ENCODE data around the gene AGR2.

The AGR2 gene

DNA sequence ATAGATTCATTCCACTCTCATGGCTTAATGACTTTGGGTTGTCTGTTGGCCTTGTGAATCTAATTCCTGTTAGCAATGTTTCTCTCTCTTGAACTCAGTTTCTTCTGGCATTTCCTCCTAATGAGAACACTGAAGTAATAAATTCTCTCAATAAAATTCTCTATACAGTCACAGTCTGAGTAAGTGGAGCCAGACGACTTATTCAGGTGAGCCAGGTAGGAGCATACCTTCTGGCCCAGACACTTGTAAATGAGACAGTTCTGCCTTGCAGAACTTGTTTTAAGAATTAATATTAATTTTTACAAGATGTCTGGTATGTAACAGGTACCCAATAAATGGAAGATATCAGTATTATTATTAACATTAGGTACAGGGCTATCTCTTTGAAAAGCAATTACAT, 28.6 kb upstream of the AGR2 start:
- H3K9me3 Mint-ChIP-seq (ENCODE audit: low read depth) = peaks cover 9% of the 10 kb centered on the region
- H3K4me3 Mint-ChIP-seq = no peak overlapping the region
- no peaks in the 10 kb centered on the region for H3K27me3 Mint-ChIP-seq
- H3K36me3 Mint-ChIP-seq = no peaks in the 10 kb centered on the region
- H3K27ac Mint-ChIP-seq = no peak overlapping the region
- no peaks in the 10 kb centered on the region for H3K4me1 Mint-ChIP-seq (ENCODE audit: low read depth)

DNA sequence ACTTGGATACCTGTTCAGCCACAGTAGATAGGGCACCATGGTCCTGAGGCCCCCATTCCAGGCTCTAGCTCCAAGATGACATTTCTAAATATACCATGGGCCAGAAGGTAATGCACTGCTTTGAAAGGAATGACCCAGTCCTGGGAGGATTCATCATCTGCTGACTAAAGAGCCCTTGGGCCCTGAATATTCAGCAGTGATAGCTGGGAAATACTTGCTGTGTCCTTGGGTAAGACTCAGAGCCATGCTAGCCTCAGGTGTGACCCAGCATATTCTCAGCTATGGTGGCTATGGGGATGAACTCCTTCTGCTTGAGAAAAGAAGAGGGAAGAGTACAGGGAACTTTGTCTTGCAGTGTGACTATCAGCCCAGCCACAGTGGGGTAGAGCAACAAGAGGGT, 21.3 kb upstream of the AGR2 start:
- Mint-ChIP-seq H3K27me3 (peaks cover 16% of the 10 kb centered on the region), H3K4me1 (ENCODE audit: low read depth) (no peaks in the 10 kb centered on the region)

DNA sequence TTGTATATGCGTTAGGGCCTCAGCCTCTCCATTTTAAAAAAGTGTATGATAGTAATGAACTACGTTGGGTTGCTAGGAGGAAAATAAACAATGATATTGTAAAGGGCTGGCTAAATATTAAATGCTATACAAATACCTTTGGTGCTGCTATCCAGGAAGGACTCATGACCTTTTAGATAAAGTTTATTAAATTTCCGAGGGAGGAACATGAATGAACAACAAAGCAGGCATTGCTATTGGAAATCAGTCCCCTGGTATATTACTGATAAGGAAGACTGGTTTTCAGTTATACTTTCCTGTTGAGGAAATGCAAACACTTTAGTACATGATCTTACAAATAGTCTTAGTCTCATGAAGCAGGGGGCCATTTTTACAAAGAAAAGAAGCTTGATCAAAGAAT, 17.2 kb upstream of the AGR2 start:
- peaks cover 19% of the 10 kb centered on the region for H3K27me3 Mint-ChIP-seq
- no peak overlapping the region for H3K27ac Mint-ChIP-seq
- H3K9me3 Mint-ChIP-seq (ENCODE audit: low read depth) = peaks cover 2% of the 10 kb centered on the region
- H3K36me3 Mint-ChIP-seq = no peaks in the 10 kb centered on the region
- no peaks in the 10 kb centered on the region for H3K4me1 Mint-ChIP-seq (ENCODE audit: low read depth)
- H3K4me3 Mint-ChIP-seq = no peak overlapping the region

More for the DNA sequence above, 21.3 kb upstream of the AGR2 start:
- Mint-ChIP-seq H3K36me3 (no peaks in the 10 kb centered on the region), H3K4me3 (no peak overlapping the region), H3K9me3 (ENCODE audit: low read depth) (peaks cover 20% of the 10 kb centered on the region), H3K27ac (no peak overlapping the region)

DNA sequence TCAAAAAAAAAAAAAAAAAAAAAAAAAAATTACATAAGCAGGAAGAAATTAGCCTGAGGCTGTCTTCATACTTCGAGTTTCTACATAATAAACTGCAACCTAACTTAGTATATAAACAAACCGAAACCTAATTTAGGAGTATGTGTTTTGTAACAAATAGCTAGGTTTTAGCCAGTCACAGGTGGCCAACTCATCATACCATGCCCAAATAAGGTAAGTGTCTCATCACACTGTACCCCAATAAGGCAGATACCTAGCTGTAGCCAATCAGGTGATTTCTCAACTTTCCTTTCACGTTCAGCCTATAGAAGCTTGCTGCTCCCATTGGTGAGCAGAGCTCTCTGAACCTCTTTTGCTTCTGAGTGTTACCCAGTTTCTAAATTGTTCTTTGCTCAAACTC, 13.9 kb upstream of the AGR2 start:
- Mint-ChIP-seq H3K36me3 (no peaks in the 10 kb centered on the region), H3K27me3 (peaks cover 20% of the 10 kb centered on the region), H3K9me3 (ENCODE audit: low read depth) (no peaks in the 10 kb centered on the region)

DNA sequence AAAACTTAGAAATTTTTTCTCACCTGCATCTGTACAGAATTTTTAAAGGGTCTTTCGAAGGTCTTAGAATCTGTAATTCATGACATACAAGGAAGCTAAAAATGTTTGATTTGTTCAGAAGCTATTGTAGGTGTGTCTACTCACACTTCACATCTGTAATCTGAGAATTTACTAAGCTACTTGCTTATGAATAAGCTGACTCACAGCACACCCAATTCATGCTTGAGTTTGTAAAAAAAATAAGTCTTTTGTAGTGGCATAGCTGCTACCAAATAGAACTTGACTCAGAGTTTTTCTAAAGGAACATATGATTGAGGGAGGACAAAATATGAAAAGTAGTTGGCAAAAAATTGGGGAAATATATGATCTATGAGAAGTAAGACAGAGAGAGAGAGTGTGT, 12.7 kb upstream of the AGR2 start:
- Mint-ChIP-seq H3K4me3 (no peak overlapping the region), H3K27me3 (peaks cover 17% of the 10 kb centered on the region), H3K27ac (no peak overlapping the region), H3K4me1 (ENCODE audit: low read depth) (no peaks in the 10 kb centered on the region), H3K9me3 (ENCODE audit: low read depth) (no peaks in the 10 kb centered on the region), H3K36me3 (no peaks in the 10 kb centered on the region)

More for the DNA sequence above, 13.9 kb upstream of the AGR2 start:
- Mint-ChIP-seq H3K4me3 (no peak overlapping the region), H3K4me1 (ENCODE audit: low read depth) (no peaks in the 10 kb centered on the region), H3K27ac (no peak overlapping the region)

DNA sequence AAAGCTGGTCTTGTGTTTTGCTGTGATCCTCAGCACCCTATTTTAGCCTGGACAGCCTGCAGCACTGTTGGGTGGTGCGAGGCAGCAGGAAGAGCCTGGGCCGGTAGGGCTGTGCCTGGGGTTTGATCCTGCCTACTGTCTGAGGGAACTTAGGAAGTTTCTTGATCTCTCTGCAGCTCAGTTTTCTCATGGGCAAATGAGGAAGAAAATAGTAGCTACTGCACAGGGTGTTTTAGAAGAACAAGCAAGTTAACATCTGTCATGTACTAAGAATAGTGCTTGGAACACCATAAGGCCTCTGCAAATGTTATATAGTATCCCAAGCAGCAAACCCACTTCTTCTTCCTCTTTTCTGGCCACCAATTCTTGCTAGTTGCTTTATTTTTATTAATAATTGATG, 12.0 kb upstream of the AGR2 start:
- Mint-ChIP-seq H3K4me3 (no peak overlapping the region), H3K27ac (no peak overlapping the region)

DNA sequence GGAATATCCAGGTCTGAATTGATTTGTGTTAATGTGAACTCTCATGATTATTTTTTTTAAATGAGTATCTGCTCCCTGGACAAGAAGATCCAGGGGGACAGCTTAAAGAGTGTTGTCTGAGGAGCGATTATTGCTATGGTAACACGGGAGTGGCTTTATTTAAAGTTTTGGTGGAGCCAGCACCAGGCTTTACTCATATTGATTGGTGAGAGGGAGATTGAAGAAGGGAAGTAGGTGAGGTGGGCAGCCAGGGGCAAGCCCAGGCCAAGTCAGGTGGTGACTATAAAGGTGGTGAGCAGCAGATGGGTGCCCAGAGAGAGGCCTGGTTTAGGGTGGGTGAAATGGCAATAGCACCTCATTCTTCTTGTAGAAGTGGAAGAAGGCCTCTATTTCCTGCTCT, 10.2 kb upstream of the AGR2 start:
- H3K4me1 Mint-ChIP-seq (ENCODE audit: low read depth) = no peaks in the 10 kb centered on the region
- H3K27me3 Mint-ChIP-seq = peaks cover 5% of the 10 kb centered on the region
- no peaks in the 10 kb centered on the region for H3K36me3 Mint-ChIP-seq
- no peak overlapping the region for H3K27ac Mint-ChIP-seq
- no peak overlapping the region for H3K4me3 Mint-ChIP-seq
- no peaks in the 10 kb centered on the region for H3K9me3 Mint-ChIP-seq (ENCODE audit: low read depth)

More for the DNA sequence above, 12.0 kb upstream of the AGR2 start:
- Mint-ChIP-seq H3K27me3 (peaks cover 15% of the 10 kb centered on the region), H3K36me3 (no peaks in the 10 kb centered on the region), H3K9me3 (ENCODE audit: low read depth) (no peaks in the 10 kb centered on the region), H3K4me1 (ENCODE audit: low read depth) (no peaks in the 10 kb centered on the region)

DNA sequence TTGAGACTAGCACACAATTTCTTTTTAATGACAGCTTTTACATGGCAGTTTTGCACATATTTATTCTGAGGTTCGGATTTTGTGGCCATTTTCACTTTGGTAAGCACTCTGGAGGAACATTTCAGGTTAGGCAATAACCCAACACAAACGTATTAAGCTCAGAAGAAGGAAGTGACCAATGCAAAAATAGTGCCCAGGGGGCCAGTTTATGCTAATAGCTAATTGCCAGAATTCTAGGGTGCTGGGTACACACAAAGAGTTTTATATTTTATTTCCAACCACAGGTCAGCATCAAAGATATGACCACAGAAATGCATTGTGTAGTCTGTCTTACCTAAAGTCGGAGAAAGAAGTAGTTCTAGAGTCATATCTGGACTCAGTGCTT, 8.4 kb upstream of the AGR2 start:
- Mint-ChIP-seq H3K36me3 (no peaks in the 10 kb centered on the region), H3K27ac (no peak overlapping the region), H3K27me3 (peaks cover 4% of the 10 kb centered on the region), H3K4me1 (ENCODE audit: low read depth) (no peaks in the 10 kb centered on the region), H3K4me3 (no peak overlapping the region), H3K9me3 (ENCODE audit: low read depth) (no peaks in the 10 kb centered on the region)

DNA sequence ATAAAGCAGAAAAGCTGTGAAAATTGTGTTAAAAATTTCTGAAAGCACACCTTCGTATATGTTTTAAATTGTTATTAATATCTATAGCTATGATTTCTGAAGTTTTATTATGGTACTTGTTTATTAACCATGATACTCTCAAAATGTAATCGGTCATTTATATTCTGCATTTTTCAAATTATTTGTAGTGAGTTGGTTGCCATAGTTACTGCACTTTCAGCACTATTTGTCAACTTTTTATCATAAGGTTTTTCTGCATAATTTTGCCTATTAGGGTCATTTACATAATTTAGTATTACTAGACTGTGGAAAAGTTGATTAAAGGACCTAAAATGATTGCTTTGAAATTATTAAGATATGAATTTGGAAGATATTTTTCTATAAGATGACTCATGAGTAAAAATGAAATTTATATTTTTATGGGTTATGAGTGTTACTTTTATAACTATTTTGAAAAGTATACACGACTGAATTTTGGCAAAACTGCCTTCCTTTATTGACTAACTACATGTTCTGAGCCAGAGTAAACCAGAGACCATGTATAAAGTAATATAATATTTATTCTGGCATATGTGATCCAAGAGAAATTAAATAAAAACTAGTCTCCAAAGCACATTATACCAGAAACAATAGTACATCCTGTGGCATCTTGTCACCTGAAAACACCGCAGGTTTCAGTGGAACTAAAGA, 7.9 kb upstream of the AGR2 start:
- no peaks in the 10 kb centered on the region for H3K9me3 Mint-ChIP-seq (ENCODE audit: low read depth)
- H3K36me3 Mint-ChIP-seq = no peaks in the 10 kb centered on the region
- peaks cover 6% of the 10 kb centered on the region for H3K27me3 Mint-ChIP-seq
- no peak overlapping the region for H3K27ac Mint-ChIP-seq
- no peak overlapping the region for H3K4me3 Mint-ChIP-seq
- no peaks in the 10 kb centered on the region for H3K4me1 Mint-ChIP-seq (ENCODE audit: low read depth)

DNA sequence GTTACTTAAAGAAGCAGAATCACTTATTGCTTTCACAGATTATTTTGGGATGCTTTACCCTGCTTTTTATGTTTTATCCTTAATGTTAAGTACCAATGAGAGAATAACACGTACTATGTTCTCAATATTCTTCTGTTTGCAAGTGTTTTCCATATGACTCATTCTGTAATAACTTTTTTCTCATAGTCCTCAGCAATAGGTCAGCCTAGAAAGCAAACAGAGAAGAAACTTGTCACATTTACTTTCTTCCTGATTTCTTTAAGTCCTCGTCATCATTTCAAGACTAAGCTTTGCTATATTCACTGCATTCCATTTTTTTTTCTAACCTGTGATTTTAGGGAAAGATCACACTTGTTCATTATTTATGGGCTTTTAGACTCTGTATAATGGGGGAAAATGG, 6.8 kb upstream of the AGR2 start:
- Mint-ChIP-seq H3K27me3 (peaks cover 6% of the 10 kb centered on the region), H3K4me3 (no peak overlapping the region), H3K36me3 (no peaks in the 10 kb centered on the region), H3K9me3 (ENCODE audit: low read depth) (no peaks in the 10 kb centered on the region), H3K4me1 (ENCODE audit: low read depth) (no peaks in the 10 kb centered on the region), H3K27ac (no peak overlapping the region)

DNA sequence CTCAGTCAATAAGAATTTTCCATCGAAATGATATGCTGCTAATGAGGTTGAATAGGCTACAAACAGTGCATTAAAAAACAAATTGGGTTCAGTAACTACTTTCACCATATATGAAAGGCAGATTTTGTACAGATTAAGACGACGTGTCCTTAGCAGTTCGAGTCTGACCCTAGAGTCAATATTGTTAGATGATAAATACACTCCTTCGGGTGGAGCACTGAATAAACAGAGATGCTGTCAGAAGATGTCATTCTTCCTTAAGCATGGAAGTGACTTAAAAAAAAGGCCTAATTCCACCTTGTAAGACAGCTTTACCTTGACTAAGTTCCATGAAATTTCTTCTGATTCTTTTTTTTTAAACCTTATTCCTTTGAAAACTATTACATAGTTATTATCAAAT, 5.8 kb upstream of the AGR2 start:
- Mint-ChIP-seq H3K4me1 (ENCODE audit: low read depth) (no peaks in the 10 kb centered on the region), H3K9me3 (ENCODE audit: low read depth) (no peaks in the 10 kb centered on the region), H3K4me3 (no peak overlapping the region), H3K36me3 (no peaks in the 10 kb centered on the region), H3K27ac (no peak overlapping the region), H3K27me3 (peaks cover 4% of the 10 kb centered on the region)

DNA sequence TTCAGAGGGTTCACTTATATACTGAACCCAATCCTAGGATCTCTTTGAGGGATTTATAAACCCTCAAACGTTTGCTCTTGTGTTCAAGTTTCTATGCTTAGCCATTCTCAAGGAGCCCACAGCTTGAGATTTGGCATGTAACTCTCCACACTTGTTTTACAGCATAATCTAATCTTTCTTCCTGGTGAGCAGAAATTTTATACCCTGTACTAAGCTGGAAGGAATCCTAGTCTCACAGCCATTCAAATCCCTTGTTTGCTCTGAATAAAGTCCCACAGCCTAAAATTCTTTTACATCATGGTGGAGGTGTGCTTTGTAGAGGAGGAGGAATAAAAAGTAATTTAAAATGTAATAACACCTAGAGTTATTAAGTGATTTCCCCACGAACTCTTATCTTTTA, 5.3 kb upstream of the AGR2 start:
- no peaks in the 10 kb centered on the region for H3K36me3 Mint-ChIP-seq

DNA sequence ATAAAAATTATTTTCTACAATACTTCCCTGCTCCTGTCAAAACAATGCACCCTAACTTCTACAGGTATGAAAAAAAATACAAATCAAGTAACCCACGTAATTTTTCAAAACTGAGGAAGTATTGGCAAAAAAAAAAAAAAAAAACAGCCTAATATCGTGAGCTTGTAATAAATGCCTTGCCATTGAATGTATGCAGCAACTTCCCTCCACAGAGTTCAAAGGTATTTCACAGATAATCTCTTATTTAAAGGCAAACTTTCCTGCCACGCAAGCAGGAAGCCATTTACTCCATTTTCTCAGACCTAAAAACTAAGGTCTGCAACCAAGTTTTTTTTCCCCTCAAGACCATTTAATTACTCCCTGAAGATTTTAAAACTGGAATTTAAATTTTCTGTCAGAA, 642 bp upstream of the AGR2 start:
- H3K36me3 Mint-ChIP-seq = no peaks in the 10 kb centered on the region
- peaks cover 5% of the 10 kb centered on the region for H3K27me3 Mint-ChIP-seq
- no peak overlapping the region for H3K4me3 Mint-ChIP-seq
- no peaks in the 10 kb centered on the region for H3K9me3 Mint-ChIP-seq (ENCODE audit: low read depth)
- no peaks in the 10 kb centered on the region for H3K4me1 Mint-ChIP-seq (ENCODE audit: low read depth)
- H3K27ac Mint-ChIP-seq = no peak overlapping the region

More for the DNA sequence above, 5.3 kb upstream of the AGR2 start:
- Mint-ChIP-seq H3K4me3 (no peak overlapping the region), H3K4me1 (ENCODE audit: low read depth) (no peaks in the 10 kb centered on the region), H3K9me3 (ENCODE audit: low read depth) (no peaks in the 10 kb centered on the region), H3K27me3 (peaks cover 2% of the 10 kb centered on the region), H3K27ac (no peak overlapping the region)

DNA sequence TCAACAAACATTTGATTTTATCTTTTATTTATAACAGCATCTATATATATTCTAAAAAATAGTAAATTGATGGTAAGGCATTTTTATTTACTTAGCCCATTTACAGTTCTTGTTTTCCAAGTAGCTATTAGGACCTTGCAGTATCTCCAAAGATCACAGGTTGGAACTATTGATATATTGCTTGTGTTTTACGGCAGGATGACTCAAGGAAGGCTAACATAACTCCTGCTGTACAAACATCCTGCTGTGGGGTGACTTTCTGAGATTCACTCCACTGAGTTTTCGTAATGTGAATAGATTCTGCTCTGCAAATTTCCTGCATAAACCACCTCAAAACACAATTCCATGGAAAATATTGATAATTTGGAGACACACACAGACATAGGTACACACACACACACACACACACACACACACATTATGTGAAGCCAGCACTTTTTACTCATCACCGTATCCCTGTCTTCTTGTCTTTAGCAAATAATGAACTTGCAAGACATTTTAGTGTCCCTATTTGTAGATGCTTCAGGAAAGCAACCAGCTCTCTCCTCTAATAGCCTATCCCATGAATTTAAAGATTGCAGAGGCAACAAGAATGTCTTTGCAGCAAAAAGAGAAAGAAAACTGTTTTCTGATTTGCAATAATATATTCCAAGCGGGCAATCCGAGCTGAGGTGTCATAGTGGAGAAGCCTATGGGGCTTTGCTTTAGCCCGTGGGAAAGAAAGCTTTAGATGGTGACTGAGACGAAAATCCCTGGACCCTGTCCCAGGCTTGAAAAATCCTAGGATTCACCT, 722 bp downstream of the AGR2 start:
- Mint-ChIP-seq H3K36me3 (no peaks in the 10 kb centered on the region), H3K27ac (no peak overlapping the region), H3K27me3 (peaks cover 5% of the 10 kb centered on the region), H3K4me3 (no peak overlapping the region), H3K9me3 (ENCODE audit: low read depth) (no peaks in the 10 kb centered on the region), H3K4me1 (ENCODE audit: low read depth) (no peaks in the 10 kb centered on the region)

DNA sequence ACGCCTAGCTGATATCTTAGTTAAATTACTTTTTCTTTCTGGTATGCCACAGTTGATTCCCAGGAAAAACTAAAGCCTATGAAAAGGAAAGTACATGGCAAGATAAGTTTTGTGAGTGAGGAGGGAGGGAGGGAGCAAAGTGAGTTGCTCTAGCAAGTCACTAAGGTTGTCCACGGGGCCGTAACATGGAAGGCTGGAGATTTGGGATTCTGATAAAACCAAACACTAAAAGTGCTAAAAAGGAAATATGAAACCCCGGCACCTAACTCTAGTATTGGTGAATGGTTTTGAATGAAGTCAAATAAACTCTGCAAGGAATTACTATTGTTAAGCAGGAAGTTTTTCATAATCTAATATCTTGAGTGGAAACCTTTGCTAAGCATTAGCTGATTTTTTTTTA, 1.7 kb downstream of the AGR2 start:
- Mint-ChIP-seq H3K36me3 (no peaks in the 10 kb centered on the region), H3K27me3 (peaks cover 5% of the 10 kb centered on the region), H3K4me1 (ENCODE audit: low read depth) (no peaks in the 10 kb centered on the region), H3K4me3 (no peak overlapping the region), H3K9me3 (ENCODE audit: low read depth) (no peaks in the 10 kb centered on the region), H3K27ac (no peak overlapping the region)

DNA sequence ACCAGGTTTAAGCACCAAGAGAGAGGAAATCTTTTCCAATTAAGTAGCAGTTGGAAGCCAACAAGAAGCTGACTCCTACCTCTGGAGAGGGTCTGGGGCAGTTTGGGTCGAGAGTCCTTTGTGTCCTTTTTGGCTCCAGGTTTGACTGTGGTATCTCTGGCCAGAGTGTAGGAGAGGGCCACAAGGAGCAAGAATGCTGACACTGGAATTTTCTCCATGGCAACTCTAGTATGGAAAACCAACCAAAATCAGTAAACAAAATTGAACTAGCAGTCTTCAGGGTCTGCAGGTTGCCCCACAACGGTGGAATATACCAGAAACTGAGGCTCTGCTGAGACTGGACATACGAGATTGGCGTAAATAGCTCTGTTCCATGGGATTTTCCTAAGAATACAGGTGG, 3.2 kb downstream of the AGR2 start:
- Mint-ChIP-seq H3K27me3 (peaks cover 3% of the 10 kb centered on the region), H3K4me3 (no peak overlapping the region), H3K27ac (no peak overlapping the region), H3K9me3 (ENCODE audit: low read depth) (no peaks in the 10 kb centered on the region), H3K4me1 (ENCODE audit: low read depth) (no peaks in the 10 kb centered on the region), H3K36me3 (no peaks in the 10 kb centered on the region)
